BJ (cell line): ENCODE measurements around the gene RGS6. TPM values are rescaled to one million over a fixed set of nuclear protein-coding genes. Genes with fewer than 3 reads are reported as not detected.

Experiments used
- CTCF ChIA-PET: fragments of 350-600 bp; formaldehyde crosslinking; extraction: SDS; loops from one replicate; lab custom pipeline; 2021; ENCODE audit warnings: antibody characterized with exemption, inconsistent platforms; lab: Yijun Ruan, JAX
- POLR2A ChIA-PET: fragments of 300-600 bp; sonication (Branson Sonifier 250); formaldehyde crosslinking; extraction: SDS; loops from one replicate; lab custom pipeline; 2021; ENCODE audit warnings: antibody characterized with exemption; lab: Charles Lee
- DNase-seq: peaks from one replicate; pipeline ENCODE4 v3.0.0-alpha.2; 2011; ENCODE audit warnings: low read depth
- H3K27me3 ChIP-seq: 2 replicates; pipeline ENCODE4 v1.6.0; 2011; ENCODE audit warnings: low read length; ENCODE audit not compliant: control insufficient read depth, insufficient read depth
- H3K36me3 ChIP-seq: 2 replicates; pipeline ENCODE4 v1.5.1; 2011; ENCODE audit warnings: low read length; ENCODE audit not compliant: control insufficient read depth, insufficient read depth
- H3K4me3 ChIP-seq: 2 replicates; pipeline ENCODE4 v1.5.1; 2011; ENCODE audit warnings: low read depth, mild to moderate bottlenecking, control low read depth, low read length
- CTCF ChIP-seq: IDR thresholded peaks from 2 replicates; pipeline ENCODE4 v1.5.1; 2011; ENCODE audit warnings: low read depth, mild to moderate bottlenecking, control low read depth, inconsistent platforms, low read length, moderate library complexity; ENCODE audit not compliant: insufficient read depth
- polyA plus RNA-seq: library from polyadenylated mRNA; depleted of rRNA; stranded (reverse); fragments of >200 nt; gene quantifications from 2 replicates; pipeline ENCODE4 v1.2.3, GENCODE V29; 2011

Gene RGS6
- polyA plus RNA-seq, 1 experiment = not detected

- ChIA-PET POLR2A (no interaction called here), CTCF (no interaction called here)
- H3K36me3 ChIP-seq = no peaks in the 10 kb centered on the region
- DNase-seq = no peak
- H3K27me3 ChIP-seq = no peaks in the 10 kb centered on the region
- no peak overlapping the region for H3K4me3 ChIP-seq
- no peak for TF ChIP-seq CTCF
Observed at GRCh38 chr14:71960494-71961353, 28.5 kb downstream of the RGS6 start.

- Histone ChIP-seq H3K4me3 (no peak overlapping the region), H3K27me3 (no peaks in the 10 kb centered on the region), H3K36me3 (no peaks in the 10 kb centered on the region)
- ChIA-PET CTCF (interaction anchor here (1.1 kb wide), 1 partner anchor 10 kb away, joined by 3 read pairs; no protein-coding TSS in a partner anchor), POLR2A (interaction anchor here (0.6 kb wide), 1 partner anchor 26 kb away, joined by 3 read pairs; no protein-coding TSS in a partner anchor)
- DNase-seq = no peak
- TF ChIP-seq CTCF = no peak
Observed at GRCh38 chr14:71961972-71962371, 29.7 kb downstream of the RGS6 start.

- Histone ChIP-seq H3K4me3 (no peak overlapping the region), H3K27me3 (no peaks in the 10 kb centered on the region), H3K36me3 (no peaks in the 10 kb centered on the region)
- TF ChIP-seq CTCF = no peak
- no peak for DNase-seq
- ChIA-PET POLR2A (no interaction called here), CTCF (no interaction called here)
Observed at GRCh38 chr14:71964716-71965115, 32.5 kb downstream of the RGS6 start.

- ChIA-PET POLR2A (no interaction called here), CTCF (no interaction called here)
- no peak for TF ChIP-seq CTCF
- Histone ChIP-seq H3K27me3 (no peaks in the 10 kb centered on the region), H3K36me3 (no peaks in the 10 kb centered on the region), H3K4me3 (no peak overlapping the region)
- DNase-seq = no peak
Observed at GRCh38 chr14:71966528-71966927, 34.3 kb downstream of the RGS6 start.

- ChIA-PET POLR2A (no interaction called here), CTCF (interaction anchor here (0.6 kb wide), 1 partner anchor 132 kb away, joined by 5 read pairs; no protein-coding TSS in a partner anchor)
- H3K4me3 ChIP-seq = no peak overlapping the region
- DNase-seq = no peak
- TF ChIP-seq CTCF = no peak
- H3K36me3 ChIP-seq = no peaks in the 10 kb centered on the region
- H3K27me3 ChIP-seq = no peaks in the 10 kb centered on the region
Observed at GRCh38 chr14:71967704-71968103, 35.5 kb downstream of the RGS6 start.
